K562 (cell line): ENCODE results near the gene IP6K2. TPM values are rescaled to one million over a fixed set of nuclear protein-coding genes. Genes with fewer than 3 reads are reported as not detected.

Experiments used
- ARID4B ChIP-seq: sonication (generic); formaldehyde crosslinking; IDR thresholded peaks from 2 replicates; pipeline ENCODE4 v1.8.0; 2022; ENCODE audit warnings: mild to moderate bottlenecking, missing genetic modification reagents
- CBFA2T2 ChIP-seq: fragments of 450-650 bp; conservative IDR thresholded peaks from 2 replicates; pipeline ENCODE4 v1.6.1; 2017; ENCODE audit warnings: mild to moderate bottlenecking
- EGR1 ChIP-seq: fragments of 450-650 bp; conservative IDR thresholded peaks from 2 replicates; pipeline ENCODE4 v1.6.1; 2017; ENCODE audit warnings: mild to moderate bottlenecking
- ELK1 ChIP-seq: sonication (generic); formaldehyde crosslinking; IDR thresholded peaks from 2 replicates; pipeline ENCODE4 v1.8.1; 2022; ENCODE audit warnings: missing genetic modification reagents
- HMG20A ChIP-seq: fragments of 450-650 bp; formaldehyde crosslinking; conservative IDR thresholded peaks from 2 replicates; pipeline ENCODE4 v1.4.0; 2020; ENCODE audit warnings: mild to moderate bottlenecking, mixed read lengths
- KLF1 ChIP-seq: fragments of 450-650 bp; IDR thresholded peaks from 2 replicates; pipeline ENCODE4 v1.6.1; 2016; ENCODE audit warnings: missing genetic modification characterization, missing compliant biosample characterization
- MTA3 ChIP-seq: fragments of 450-650 bp; formaldehyde crosslinking; IDR thresholded peaks from 2 replicates; pipeline ENCODE4 v1.6.1; 2017; ENCODE audit warnings: mild to moderate bottlenecking, borderline replicate concordance
- MXD1 ChIP-seq: fragments of 250-450 bp; sonication (Bioruptor Pico); IDR thresholded peaks from 2 replicates; pipeline ENCODE4 v1.8.0; 2021; ENCODE audit warnings: borderline replicate concordance, mild to moderate bottlenecking, moderate library complexity; ENCODE audit not compliant: poor library complexity, severe bottlenecking
- PTTG1 ChIP-seq: fragments of 450-650 bp; IDR thresholded peaks from 2 replicates; pipeline ENCODE4 v1.6.1; 2016; ENCODE audit warnings: low read depth, mild to moderate bottlenecking, missing genetic modification characterization, missing compliant biosample characterization
- RCOR1 ChIP-seq, 2 experiments: IDR thresholded peaks; 2 replicates each; pipeline ENCODE4 v1.6.1; 2012; ENCODE audit warnings: low read depth in 2 of 2, low read length in 2 of 2, borderline replicate concordance in 1 of 2, improper control_type of control experiment in 1 of 2
- SMAD2 ChIP-seq: fragments of 150-350 bp; IDR thresholded peaks from 2 replicates; pipeline ENCODE4 v1.6.1; 2014; ENCODE audit warnings: low read depth, mild to moderate bottlenecking, low read length
- SNAPC5 ChIP-seq: fragments of 250-450 bp; sonication (Bioruptor Pico); IDR thresholded peaks from 2 replicates; pipeline ENCODE4 v1.8.0; 2021; ENCODE audit warnings: moderate library complexity, mild to moderate bottlenecking, inconsistent platforms
- TAF1 ChIP-seq: IDR thresholded peaks from 2 replicates; pipeline ENCODE4 v1.6.1; 2011; ENCODE audit warnings: mild to moderate bottlenecking, low read length, moderate library complexity; ENCODE audit not compliant: insufficient read depth, control insufficient read depth, severe bottlenecking; ENCODE audit errors: extremely low read depth
- TCF7L2 ChIP-seq: fragments of 150-350 bp; IDR thresholded peaks from 2 replicates; pipeline ENCODE4 v1.6.1; 2016; ENCODE audit warnings: low read depth, mild to moderate bottlenecking, low read length, moderate library complexity
- YY1 ChIP-seq, 3 experiments: IDR thresholded peaks; 2 replicates each; pipeline ENCODE4 v1.6.1; 2011; ENCODE audit warnings: low read length in 2 of 3, mild to moderate bottlenecking in 2 of 3, moderate library complexity in 2 of 3, borderline replicate concordance in 1 of 3, control low read depth in 1 of 3, low read depth in 1 of 3; ENCODE audit not compliant: insufficient read depth in 3 of 3, insufficient replicate concordance in 2 of 3, control insufficient read depth in 1 of 3, insufficient read length in 1 of 3; ENCODE audit errors: extremely low read depth in 1 of 3
- ZC3H11A ChIP-seq: IDR thresholded peaks from 2 replicates; pipeline ENCODE4 v1.6.1; 2012; ENCODE audit warnings: low read depth, low read length, improper control_type of control experiment
- ZC3H8 ChIP-seq: fragments of 450-650 bp; IDR thresholded peaks from 2 replicates; pipeline ENCODE4 v1.6.1; 2017
- ZNF212 ChIP-seq: fragments of 450-650 bp; formaldehyde crosslinking; IDR thresholded peaks from 2 replicates; pipeline ENCODE4 v1.4.0; 2020; ENCODE audit warnings: mild to moderate bottlenecking
- ZNF224 ChIP-seq: sonication (generic); formaldehyde crosslinking; IDR thresholded peaks from 2 replicates; pipeline ENCODE4 v1.8.0; 2022; ENCODE audit warnings: mild to moderate bottlenecking, missing genetic modification reagents
- ZNF584 ChIP-seq: fragments of 200-800 bp; sonication (Bioruptor generic); IDR thresholded peaks from 2 replicates; pipeline ENCODE4 v1.6.1; 2016; ENCODE audit warnings: low read depth, mild to moderate bottlenecking, missing genetic modification characterization, missing compliant biosample characterization
- ZNF830 ChIP-seq: fragments of 250-450 bp; sonication (Bioruptor Pico); IDR thresholded peaks from 2 replicates; pipeline ENCODE4 v1.5.0; 2021; ENCODE audit warnings: mild to moderate bottlenecking
- polyA plus RNA-seq, 8 experiments: library from polyadenylated mRNA; depleted of rRNA in 4 of 8; stranded (reverse) in 5 of 8; unstranded in 3 of 8; fragments of >200 nt; fragmentation: Nextera tagmentation in 2 of 8; fragmentation: Illumina TruSeq in 1 of 8; extraction: Ambion mirVana in 2 of 8; extraction: Trizol in 1 of 8; gene quantifications; 2 replicates each; pipeline versions ENCODE4 v1.2.1 to v1.2.3, GENCODE V29; 2011 to 2014; ENCODE audit warnings: inconsistent platforms in 1 of 8, missing spikeins in 1 of 8
- total RNA-seq, 7 experiments: library from RNA; depleted of rRNA in 6 of 7; stranded (reverse); fragments of >200 nt in 6 of 7; fragmentation: Illumina TruSeq in 2 of 7; extraction: Trizol in 2 of 7; gene quantifications; 2 replicates each; pipeline versions ENCODE4 v1.2.1 to v1.2.3, GENCODE V29; 2011 to 2021; ENCODE audit warnings: low replicate concordance in 1 of 7

Gene IP6K2
- total and polyA plus RNA-seq, 9 of the 15 experiments (the other 6 are each of a cell fraction or from before 2014, with no cell fraction given): 19.6 to 78.1 (median 48.0) TPM

- TF ChIP-seq RCOR1 (IDR thresholded peaks at IDR 0.05; ENCODE audit: borderline replicate concordance in 1 of 2, low read depth in 2 of 2, low read length in 2 of 2): 0 out of 4 replicates have a peak, but pooled peaks of 1 of the 2 experiments have one; percentile 70
- no peak for TF ChIP-seq CBFA2T2
- no peak for TF ChIP-seq ZC3H8
- no peak for TF ChIP-seq ELK1 (CRISPR knock-in tag)
- no peak for TF ChIP-seq MXD1 (CRISPR knock-in tag)
- no peak for TF ChIP-seq ZNF212 (CRISPR knock-in tag)
- no peak for TF ChIP-seq KLF1
- TF ChIP-seq HMG20A (CRISPR knock-in tag): no peak
- peak; percentile 42 for TF ChIP-seq TAF1
- TF ChIP-seq ZNF224 (CRISPR knock-in tag): no peak
- no peak for TF ChIP-seq SNAPC5 (CRISPR knock-in tag)
- TF ChIP-seq ARID4B (CRISPR knock-in tag): no peak
- no peak for TF ChIP-seq YY1 (IDR thresholded peaks at IDR 0.05; ENCODE audit: borderline replicate concordance in 1 of 3, control insufficient read depth in 1 of 3, extremely low read depth in 1 of 3, insufficient read depth in 3 of 3, insufficient read length in 1 of 3, insufficient replicate concordance in 2 of 3, low read depth in 1 of 3, low read length in 2 of 3)
- TF ChIP-seq MTA3: peak; percentile 34; the same call in 1 of the 2 replicates
- no peak for TF ChIP-seq ZC3H11A
- no peak for TF ChIP-seq EGR1
- TF ChIP-seq ZNF584 (CRISPR knock-in tag): no peak
- TF ChIP-seq PTTG1: no peak
- TF ChIP-seq ZNF830 (CRISPR knock-in tag): no peak
- TF ChIP-seq SMAD2: no peak
- no peak for TF ChIP-seq TCF7L2
Measured at GRCh38 chr3:48739955-48740823, 23.2 kb upstream of the IP6K2 start (continued).
